GM19238 (cell line): ENCODE results near the gene SDK2.
"Not testable (repeated sequence)": the region's sequence is repeated elsewhere in the genome, so short reads cannot be mapped to it uniquely, and the experiment has no call there.

ENCODE experiments used
- DNase-seq: peaks from one replicate; pipeline ENCODE4 v3.0.0; 2011; ENCODE audit warnings: low spot score; ENCODE audit not compliant: insufficient read length

Gene SDK2

DNA sequence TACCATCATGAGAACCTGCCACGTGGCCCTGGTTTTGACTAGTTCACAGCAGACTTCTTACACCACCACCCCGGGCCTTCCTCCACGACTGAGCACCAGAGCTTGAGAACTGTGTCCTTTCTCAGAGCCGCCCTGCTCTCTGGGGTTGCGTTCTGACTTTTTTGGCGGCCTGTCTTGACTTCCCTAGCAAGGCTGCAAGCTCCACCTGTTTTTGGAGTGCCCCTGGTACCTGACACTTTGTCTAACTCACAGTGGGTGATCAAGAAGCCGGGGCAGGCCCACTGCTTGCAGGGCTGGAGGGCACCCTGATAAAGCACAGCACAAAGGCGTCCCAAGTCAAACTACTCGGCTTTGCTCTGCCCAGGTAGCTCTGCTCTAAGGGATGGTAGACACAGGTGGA is 154.3 kb downstream of the SDK2 start:
- no peak for DNase-seq

DNA sequence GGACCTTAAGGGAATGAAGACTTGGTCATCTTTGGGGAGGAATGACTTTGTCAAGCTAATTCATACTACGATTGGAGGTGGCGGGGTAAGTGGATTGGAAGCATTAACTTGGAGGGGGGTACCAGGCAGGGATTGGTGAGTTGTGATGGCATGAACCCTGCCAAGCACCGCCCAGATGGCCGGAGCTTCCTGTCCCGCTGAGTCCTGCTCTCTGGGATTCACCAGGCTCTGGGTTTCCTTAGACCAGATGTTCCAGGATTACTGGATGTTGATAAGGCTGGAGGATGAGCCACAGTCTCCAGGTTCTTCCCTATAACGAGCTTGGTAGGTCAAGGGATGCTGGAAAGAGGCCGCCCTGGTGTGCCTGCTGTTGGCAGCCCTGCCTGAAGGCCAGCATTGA is 154.9 kb downstream of the SDK2 start:
- DNase-seq, result no peak

DNA sequence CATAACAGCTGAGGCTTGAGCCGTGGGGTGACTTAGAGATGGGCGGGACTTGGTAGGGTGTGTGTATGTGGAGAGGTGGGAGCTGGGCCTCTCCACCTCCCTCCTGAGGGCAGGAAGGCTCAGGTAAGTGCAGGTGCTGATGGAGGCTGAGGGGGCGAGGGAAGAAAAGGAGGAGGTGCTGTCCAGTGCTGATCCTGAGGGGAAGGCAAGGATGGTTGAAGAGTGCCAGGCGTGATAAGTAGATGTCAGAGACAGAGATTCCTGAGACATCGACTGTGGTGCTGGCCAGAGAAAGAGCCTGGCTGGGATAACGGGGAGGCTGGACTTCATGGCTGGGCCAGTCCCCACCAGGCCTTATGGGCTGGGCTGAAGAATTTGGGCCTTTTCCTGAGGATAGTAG is 159.1 kb downstream of the SDK2 start:
- DNase-seq, result no peak

DNA sequence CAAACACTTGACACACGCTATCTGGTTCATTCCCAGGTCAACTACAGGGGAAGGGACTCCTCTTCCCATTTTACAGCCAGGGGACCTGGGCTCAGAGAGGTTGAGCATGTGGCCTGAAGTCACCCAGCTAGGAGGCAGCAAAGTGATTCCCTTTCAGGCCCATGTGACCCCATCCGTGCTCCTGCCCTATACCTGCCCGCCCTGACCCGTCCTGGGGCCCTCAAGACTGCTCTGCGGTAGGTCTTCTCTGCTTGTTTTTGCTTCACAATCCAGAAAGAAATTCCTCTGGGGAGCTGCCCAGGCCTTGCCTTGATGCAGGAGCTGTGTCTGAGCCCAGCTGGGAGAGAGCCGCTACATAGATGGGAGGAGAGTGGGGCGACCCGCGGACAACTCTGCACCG is 161.4 kb downstream of the SDK2 start:
- DNase-seq, result no peak

DNA sequence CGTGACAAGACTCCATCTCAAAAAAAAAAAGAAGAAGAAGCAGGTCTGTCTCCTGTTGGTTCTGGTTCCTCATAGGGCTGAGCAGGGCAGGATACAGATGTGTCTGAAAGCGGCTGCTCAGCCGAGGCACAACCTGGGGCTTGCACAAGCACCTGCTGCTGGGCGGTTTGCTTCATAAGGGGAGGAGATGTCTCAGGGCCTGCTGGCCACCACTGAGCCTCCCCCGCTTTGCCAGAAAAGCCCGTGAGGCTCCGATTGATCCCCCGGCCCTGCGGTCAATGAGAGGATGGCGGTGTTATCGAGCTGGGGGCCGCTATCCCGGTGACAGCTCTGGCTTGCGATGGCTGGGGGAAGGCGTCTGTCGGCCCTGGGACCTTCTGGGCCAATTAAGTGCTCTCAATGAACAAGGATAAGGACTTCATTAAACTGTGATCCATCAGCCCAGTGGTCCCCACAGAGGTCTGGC is 162.0 kb downstream of the SDK2 start:
- no peak for DNase-seq

DNA sequence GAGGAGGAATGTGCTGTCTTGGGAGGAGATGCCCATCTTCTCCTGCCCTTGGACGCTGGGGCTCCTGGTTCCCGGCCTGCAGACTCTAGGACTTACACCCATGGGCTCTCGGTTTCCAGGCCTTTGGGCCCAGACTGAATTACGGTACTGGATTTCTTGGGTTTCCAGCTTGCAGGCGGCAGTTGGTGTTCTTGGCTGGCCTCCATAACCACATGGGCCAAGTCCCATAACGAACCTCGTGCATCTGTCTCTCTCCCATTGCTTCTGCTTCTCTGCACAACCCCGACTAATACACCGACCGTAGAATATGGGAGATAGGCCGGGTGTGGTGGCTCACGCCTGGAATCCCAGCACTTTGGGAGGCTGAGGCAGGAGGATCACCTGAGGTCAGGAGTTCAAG is 162.6 kb downstream of the SDK2 start:
- no peak for DNase-seq

DNA sequence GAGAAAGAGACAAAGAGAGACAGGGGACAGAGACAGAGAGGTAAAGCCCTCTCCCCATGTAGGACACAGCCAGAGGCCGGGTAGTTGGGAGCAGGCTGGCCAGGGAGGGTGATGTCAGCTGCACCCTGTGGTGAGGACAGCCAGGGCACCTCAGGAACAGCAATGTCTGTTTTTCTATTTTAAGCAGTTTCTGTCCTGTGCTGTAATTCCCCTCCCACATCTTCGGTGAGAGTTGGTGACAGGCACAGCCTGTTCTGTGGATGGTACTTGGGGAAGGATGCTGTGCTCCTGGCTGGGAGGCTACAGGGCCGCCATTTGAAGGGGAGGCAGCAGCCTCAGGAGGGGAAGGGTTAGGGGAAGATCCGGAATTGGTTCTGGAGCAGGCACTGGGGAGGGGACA is 163.5 kb downstream of the SDK2 start:
- no peak for DNase-seq

DNA sequence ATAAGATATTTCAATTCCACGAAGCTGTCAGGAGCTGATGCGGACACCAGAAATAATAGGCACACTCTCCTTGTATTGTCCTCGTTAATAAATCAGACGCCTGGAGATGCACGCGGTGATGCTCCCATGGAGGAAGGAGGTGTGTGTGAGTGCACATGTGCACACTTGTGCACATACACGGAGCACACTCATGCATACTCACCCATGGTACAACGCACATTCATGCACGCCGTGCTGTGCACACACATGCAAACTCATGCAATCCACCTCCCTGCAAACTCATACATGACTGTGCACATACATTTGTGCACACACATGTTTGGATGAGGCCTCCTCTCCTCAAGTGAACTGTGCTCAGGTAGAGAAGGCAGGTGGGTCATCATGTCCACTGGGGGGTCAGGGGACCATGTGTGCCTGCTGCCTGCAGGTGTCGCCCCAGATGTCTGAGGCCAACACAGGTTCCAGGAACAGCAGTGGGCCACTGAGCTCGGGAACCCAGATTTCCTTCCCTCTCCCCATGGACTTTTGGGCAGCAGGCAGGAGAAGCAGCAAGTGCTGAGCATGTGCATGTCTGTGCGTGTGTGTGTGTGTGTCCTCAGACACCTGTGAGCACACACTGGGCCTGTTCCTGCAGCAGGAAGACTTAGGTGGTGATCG is 165.3 kb downstream of the SDK2 start:
- no peak for DNase-seq

DNA sequence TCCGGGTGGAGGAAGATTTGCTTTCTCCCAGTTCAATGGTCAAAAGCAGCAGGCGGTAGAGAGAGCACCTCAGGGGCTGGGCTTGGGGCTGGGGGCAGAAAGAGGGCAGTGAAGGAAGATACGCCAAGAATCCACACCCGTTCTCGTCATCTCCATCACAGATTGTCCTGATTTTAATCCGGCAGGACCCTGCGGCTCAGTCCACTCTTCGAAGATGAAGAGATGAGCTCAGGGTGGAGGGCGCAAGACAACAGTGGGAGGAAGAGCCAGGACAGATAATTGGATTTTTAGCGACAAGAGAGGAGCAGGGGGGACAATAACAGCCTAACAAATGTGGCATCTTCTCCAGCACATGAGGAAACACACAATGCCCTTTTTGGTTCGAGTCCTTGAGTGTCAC is 165.9 kb downstream of the SDK2 start:
- DNase-seq, result no peak

DNA sequence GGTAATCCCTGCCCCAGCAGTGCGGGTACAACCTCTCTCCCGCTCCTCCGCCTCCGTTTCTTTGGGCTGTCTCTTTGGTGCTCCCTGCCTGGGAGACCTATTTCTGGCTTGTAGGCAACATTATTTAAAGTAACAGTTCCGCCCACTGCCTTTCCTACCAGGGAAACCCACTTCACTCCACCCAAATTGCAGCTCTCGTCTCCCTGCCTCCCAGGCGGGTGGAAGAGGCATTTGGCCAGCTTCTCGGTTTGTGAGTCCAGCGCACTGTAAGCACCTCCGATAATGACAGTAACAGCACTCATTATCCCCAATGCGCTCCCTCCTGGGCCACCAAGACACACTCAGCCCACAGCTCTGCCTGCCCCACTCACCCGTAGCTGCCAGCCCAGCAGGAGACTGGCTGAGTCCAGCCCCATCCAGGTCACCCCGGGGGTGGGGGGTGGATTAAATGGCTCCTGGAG is 167.3 kb downstream of the SDK2 start:
- DNase-seq, result no peak

DNA sequence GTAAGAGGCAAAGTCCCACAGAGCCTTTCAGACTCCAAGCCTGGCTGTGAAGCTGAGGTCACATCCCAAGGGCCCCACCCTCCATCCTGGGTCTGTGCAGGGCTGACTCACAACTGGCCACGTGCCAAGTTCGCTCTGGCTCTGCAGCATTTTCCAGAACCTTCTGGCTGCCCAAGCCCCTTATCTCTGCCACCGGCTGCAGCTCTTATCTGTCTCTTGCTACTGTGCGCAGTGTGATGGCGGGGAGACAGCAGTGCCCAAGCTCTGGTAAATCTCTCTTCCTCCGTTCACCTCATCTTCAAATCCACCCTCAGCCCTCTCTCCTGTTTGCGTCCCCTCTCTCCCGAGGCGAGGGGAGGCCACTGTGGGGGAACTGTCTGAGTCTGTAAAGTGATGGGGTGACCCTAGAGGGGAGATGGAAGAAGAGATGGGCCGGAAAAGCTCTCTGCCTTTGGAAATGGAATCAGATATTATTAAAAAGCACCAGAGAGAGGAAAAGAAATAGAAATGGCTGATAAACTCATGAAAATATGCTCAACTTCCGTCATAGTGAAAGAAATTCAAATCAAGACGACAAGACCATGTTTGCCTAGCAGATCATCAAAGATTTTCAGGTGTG is 169.8 kb downstream of the SDK2 start:
- no peak for DNase-seq

DNA sequence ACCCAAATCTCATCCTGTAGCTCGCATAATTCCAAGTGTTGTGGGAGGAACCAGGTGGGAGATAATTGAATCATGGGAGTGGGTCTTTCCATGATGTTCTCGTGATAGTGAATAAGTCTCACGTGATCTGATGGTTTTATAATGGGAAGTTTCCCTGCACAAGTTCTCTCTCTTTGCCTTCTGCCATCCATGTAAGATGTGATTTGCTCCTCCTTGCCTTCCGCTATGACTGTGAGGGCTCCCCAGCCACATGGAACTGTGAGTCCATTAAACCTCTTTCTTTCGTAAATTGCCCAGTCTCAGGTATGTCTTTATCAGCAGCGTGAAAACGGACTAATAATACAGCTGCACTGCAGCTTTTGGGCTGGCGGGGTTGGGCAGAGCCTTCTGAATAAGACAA is 171.5 kb downstream of the SDK2 start:
- not testable (repeated sequence) for DNase-seq

DNA sequence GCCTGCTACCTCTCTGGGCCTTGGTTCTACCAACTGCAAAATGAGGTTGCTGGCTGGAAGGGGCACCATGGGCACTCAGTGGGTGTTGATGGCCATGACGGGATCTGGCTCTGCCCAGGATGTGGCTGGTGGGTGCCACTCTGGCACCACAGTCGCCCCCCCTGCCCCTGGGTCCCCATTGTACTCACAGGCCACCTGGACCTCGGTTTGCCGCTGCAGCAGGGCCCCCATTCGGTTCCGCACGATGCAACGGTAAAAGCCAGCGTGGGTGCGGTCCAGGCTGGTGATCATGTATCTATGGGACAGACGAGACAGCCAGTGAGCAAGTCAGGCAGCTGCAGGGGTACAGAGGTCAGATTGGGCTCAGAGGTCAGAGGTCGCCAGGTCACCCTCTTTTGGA is 172.3 kb downstream of the SDK2 start:
- DNase-seq, result no peak

DNA sequence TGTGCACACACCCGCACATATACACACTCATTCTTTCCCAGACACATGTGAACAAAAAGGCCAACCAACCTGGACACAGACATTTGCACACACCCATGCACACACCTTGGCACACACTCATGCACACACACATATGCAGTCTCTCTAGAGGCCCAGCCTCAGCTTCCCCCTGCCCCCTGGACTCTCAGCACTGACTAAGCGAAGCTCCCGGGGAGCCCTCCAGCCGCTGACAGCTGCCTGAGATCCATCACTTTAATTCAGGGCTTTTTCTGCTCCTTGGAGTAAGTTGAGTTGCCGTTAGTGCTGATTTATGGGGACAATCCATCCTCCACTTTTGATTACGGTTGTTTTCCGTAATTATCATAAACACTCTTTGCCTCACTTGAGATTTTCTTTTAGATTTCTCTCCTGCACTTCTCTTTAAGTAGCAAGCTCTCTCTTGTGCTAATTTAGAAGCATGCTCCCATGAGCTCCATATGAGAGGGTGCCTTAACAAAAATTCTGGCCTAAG is 173.9 kb downstream of the SDK2 start:
- DNase-seq, result no peak

DNA sequence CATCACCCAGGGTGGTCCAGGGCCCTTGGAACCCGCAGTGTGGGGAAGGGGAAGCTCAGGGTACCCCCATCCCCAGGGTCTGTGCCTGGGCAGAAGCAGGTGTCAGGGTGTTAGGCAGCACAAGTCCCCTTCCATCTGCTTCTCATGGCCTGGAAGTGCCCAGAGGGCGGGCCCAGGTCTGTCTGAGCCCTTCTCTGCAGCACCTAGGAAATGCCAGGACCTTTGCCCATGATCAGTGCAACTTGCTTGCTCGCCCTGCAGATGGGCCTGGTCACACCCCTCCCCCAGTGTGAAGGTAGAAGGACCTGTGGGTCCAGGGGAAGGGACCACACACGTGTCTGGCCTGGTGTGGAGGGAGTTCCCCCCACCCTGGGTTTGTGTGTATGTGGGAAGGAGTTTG is 174.9 kb downstream of the SDK2 start:
- no peak for DNase-seq

DNA sequence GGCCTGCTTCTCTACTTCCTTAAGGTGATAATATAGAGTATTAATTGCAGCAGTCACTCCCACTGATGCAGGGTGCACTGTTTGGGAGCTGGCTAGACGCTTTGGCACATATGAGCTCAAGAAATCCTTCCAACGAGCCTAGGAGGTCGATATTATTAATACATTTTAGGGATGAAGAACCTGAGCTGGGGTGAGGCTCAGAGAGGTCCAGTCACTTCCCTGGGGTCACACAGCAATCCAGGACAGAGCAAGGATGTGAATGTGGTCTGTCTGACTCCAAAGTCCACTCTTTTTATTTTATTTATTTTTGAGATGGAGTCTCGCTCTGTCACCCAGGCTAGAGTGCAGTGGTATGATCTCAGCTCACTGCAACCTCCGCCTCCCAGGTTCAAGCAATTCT is 176.0 kb downstream of the SDK2 start:
- DNase-seq, result no peak

DNA sequence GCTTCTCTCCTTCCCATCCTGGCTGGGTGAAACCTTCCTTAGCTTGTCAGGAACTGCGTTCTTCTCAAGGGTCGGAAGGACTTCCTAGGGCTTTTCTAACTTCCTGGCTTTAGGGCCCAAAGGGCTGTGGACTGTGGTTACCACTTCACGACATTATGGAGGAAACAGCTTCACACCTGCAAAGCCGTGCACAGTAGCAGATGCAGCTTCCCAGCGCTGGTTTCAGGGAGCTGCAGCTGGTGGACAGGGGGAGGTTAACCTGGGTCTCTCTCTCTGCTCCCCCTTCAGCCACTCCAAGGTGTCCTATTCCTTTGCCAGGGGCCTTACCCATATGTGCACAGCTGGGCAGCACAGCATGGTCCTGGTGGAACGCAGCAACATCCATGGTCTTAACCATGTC is 176.6 kb downstream of the SDK2 start:
- no peak for DNase-seq

DNA sequence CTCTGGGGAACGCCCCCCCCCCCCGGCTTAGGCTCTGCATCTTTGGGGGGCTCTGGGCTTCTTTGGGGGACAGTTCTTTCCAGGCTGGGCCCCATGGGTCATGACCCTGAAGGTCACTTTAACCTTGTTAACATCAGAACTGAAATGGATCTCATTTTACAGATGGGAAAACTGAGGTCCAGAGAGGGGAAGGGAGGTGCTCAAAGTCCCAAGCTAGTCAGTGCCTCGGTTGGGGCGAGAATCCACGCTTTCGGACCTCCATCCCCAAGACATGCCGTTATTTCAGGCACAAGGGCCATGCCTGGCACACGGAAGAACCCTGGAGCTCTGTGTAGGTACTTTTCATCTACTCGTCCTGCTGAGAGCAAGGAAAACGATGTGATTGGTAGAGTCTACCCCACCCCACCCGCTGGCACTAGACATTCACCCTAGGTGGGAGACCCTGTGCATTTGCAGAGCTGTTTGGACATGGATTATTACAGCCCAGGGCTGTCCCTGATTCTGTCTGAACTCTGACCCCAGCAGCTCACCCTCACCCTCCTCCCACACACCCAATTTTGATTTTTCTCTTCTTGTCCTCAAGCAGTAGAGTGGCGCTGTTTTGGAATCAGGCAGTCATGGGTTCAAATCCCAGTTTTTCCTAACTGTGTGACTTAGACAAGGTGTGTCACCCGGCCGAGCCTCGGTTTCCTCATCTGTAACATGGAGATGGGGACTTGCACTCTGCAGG is 177.4 kb downstream of the SDK2 start:
- no peak for DNase-seq

DNA sequence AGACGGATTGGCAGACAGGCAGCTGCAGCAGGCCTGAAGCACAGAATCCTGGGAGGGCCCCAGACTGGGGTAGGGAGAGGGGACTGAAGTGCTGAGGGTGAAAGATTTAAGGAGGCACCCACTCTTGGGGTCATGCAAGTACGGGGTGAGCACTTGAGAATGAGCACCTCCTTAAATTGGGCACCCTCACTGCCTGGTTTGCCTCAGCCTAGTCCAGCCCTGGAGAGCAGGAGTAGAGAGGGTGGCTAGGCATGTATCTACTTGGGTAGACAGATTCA is 178.4 kb downstream of the SDK2 start:
- no peak for DNase-seq

DNA sequence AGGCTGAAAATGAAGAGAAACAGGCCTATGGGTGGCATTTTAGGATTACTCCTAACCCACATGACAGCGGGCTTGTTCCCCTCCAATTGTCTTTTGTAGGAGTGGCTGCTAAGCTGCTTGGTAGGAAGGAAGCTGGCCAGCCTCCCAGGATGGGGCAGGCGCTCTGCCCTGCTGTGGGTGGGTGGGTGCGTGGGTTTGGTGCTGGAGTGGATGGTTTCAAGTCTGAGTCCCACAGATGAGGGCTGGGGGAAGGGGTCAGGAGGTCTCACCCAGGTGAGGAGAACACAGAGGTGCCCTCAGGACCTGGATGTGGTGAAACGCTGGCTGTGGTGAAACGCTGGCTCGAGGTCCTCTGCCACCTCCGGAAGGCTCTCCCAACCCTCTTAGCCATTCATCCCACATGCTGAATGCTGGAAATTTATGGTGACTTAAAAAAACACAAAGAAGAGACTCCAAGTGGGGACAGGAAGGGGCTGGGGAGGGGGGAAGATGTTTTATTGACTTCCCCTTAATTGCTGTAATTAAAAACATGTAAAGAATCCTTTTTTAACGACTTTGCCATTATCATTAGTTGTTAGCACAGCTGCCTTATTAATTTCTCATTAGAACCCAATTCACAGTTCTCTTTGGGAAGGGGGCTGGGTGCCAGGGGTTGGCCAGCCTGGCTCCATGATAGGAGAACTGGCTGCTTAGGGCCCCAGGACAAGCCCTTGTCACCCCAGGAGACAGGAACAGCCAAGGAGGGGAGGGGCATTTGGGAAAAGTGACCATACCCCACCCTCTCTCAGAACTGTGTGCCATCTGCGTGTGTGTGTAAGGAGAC is 178.9 kb downstream of the SDK2 start:
- DNase-seq, result no peak

DNA sequence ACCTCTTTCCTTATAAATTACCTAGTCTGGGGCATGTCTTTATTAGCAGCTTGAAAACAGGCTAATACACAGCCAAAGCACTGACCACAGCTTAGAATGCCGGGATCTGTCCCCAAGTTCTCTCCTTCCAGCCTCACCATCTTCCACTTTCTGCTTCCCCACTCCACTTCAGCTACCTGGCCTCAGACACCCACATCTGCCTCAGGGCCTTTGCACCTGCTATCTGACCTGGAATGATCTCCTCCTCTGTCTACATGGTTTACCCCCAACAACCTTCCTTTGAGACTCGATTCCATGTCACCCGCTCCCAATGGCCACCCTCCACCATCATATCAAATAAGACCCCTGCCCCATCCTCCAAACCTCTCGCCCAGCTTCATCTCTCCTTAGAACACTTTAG is 179.8 kb downstream of the SDK2 start:
- DNase-seq, result no peak

DNA sequence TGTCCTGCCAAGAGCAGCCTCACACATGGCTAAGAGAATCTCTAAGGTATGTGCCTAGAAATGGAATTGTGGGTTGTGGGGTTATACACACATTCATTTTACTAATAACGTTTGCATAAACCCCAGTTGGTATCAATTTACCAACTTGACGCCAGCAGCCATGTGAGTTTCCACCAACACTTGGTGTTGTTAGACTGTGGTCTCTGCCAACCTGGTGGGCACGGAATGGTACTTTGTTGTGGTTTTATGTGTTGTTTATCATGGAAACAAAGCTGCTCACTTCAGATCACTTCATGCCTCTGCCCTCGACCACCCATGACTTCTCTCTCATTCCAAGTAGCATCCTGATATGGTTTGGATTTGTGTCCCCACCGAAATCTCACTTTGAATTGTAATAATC is 180.4 kb downstream of the SDK2 start:
- DNase-seq, result no peak
